ENCODE results near the gene PCBD2. TPM values are rescaled to one million over a fixed set of nuclear protein-coding genes. Genes with fewer than 3 reads are reported as not detected.

The PCBD2 gene
- total and polyA plus RNA-seq, 2 experiments from 2014 or later: 8.7 to 16.0 TPM

DNA sequence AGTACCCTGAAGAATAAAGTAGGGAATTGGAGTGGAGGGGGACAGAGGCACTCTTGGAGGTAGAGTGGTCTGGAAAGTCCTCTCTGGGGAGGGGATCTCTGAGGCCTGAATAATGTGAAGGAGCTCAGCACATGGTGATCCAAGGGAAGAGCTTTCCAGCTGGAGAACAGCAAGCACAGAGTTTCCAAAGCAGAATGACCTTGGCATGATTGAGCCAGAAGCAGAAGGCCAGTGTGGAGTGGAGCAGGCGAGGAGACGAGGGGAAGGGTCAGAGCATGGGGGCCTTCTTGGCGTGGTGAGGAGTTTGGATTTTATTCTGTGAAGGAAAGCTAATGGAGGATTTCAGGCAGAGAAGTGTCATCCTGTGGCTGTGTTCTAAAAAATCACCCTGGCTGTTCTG lies 8.3 kb downstream of the PCBD2 start (continued):
- TF ChIP-seq, protein P1, sequence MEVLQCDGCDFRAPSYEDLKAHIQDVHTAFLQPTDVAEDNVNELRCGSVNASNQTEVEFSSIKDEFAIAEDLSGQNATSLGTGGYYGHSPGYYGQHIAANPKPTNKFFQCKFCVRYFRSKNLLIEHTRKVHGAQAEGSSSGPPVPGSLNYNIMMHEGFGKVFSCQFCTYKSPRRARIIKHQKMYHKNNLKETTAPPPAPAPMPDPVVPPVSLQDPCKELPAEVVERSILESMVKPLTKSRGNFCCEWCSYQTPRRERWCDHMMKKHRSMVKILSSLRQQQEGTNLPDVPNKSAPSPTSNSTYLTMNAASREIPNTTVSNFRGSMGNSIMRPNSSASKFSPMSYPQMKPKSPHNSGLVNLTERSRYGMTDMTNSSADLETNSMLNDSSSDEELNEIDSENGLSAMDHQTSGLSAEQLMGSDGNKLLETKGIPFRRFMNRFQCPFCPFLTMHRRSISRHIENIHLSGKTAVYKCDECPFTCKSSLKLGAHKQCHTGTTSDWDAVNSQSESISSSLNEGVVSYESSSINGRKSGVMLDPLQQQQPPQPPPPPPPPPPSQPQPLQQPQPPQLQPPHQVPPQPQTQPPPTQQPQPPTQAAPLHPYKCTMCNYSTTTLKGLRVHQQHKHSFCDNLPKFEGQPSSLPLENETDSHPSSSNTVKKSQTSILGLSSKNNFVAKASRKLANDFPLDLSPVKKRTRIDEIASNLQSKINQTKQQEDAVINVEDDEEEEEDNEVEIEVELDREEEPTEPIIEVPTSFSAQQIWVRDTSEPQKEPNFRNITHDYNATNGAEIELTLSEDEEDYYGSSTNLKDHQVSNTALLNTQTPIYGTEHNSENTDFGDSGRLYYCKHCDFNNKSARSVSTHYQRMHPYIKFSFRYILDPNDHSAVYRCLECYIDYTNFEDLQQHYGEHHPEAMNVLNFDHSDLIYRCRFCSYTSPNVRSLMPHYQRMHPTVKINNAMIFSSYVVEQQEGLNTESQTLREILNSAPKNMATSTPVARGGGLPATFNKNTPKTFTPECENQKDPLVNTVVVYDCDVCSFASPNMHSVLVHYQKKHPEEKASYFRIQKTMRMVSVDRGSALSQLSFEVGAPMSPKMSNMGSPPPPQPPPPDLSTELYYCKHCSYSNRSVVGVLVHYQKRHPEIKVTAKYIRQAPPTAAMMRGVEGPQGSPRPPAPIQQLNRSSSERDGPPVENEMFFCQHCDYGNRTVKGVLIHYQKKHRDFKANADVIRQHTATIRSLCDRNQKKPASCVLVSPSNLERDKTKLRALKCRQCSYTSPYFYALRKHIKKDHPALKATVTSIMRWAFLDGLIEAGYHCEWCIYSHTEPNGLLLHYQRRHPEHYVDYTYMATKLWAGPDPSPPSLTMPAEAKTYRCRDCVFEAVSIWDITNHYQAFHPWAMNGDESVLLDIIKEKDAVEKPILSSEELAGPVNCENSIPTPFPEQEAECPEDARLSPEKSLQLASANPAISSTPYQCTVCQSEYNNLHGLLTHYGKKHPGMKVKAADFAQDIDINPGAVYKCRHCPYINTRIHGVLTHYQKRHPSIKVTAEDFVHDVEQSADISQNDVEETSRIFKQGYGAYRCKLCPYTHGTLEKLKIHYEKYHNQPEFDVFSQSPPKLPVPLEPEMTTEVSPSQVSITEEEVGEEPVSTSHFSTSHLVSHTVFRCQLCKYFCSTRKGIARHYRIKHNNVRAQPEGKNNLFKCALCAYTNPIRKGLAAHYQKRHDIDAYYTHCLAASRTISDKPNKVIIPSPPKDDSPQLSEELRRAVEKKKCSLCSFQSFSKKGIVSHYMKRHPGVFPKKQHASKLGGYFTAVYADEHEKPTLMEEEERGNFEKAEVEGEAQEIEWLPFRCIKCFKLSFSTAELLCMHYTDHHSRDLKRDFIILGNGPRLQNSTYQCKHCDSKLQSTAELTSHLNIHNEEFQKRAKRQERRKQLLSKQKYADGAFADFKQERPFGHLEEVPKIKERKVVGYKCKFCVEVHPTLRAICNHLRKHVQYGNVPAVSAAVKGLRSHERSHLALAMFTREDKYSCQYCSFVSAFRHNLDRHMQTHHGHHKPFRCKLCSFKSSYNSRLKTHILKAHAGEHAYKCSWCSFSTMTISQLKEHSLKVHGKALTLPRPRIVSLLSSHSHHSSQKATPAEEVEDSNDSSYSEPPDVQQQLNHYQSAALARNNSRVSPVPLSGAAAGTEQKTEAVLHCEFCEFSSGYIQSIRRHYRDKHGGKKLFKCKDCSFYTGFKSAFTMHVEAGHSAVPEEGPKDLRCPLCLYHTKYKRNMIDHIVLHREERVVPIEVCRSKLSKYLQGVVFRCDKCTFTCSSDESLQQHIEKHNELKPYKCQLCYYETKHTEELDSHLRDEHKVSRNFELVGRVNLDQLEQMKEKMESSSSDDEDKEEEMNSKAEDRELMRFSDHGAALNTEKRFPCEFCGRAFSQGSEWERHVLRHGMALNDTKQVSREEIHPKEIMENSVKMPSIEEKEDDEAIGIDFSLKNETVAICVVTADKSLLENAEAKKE (CRISPR knock-in tag; IDR thresholded peaks at IDR 0.05): no peak
- no peak for TF ChIP-seq JUNB (IDR thresholded peaks at IDR 0.05; ENCODE audit: unreplicated experiment)
- no peak for TF ChIP-seq POLR2AphosphoS5 (IDR thresholded peaks at IDR 0.05; ENCODE audit: low read depth)
- TF ChIP-seq CREB1 (CRISPR knock-in tag; IDR thresholded peaks at IDR 0.05; ENCODE audit: low read depth): no peak

DNA sequence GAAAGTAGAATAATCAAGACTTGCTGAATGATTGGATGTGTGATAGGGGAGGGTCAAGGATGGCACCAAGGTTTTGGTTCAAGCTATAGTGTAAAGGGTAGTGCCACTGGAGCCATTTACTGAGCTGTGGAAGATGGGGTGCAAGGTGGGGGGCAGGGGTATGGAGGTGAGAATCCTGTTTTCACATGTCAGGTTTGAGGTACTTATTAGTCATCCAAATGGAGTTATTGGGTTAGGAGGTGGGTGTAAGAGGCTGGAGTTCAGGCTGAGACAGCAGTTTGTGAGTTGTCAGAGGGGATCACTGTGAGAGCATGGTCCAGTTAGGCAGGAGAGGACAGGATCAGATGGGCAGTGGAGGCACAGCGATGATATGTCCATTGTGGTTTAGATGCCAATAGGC lies 8.9 kb downstream of the PCBD2 start:
- H3K27ac ChIP-seq (ENCODE audit: low read depth): no peak overlapping the region
- H3K27me3 ChIP-seq (ENCODE audit: insufficient read depth): no peaks in the 10 kb centered on the region
- H4K20me1 ChIP-seq (replicated peaks; ENCODE audit: insufficient read depth): peaks cover 19% of the 10 kb centered on the region
- no peaks in the 10 kb centered on the region for H3K36me3 ChIP-seq (ENCODE audit: insufficient read depth)
- H3K9me2 ChIP-seq (ENCODE audit: insufficient read depth): no peaks in the 10 kb centered on the region
- H3K9me3 Mint-ChIP-seq: no peaks in the 10 kb centered on the region
- H2AFZ ChIP-seq: no peak overlapping the region
- no peaks in the 10 kb centered on the region; the same call in 1 of the 2 replicates for H3F3A ChIP-seq (replicated peaks; ENCODE audit: low read depth)
- H3K4me1 ChIP-seq (ENCODE audit: insufficient read depth): no peaks in the 10 kb centered on the region; the same call in 1 of the 2 replicates
- ATAC-seq: no peak
- peaks cover 4% of the 10 kb centered on the region; the same call in 1 of the 3 replicates for H3K4me1 Mint-ChIP-seq
- H3K4me3 ChIP-seq: no peak overlapping the region
- peaks cover 19% of the 10 kb centered on the region for H3K36me3 Mint-ChIP-seq (ENCODE audit: low read depth)
- no peak for DNase-seq (ENCODE audit: low spot score)
- H3K4me3 Mint-ChIP-seq: no peak overlapping the region
- H3K79me2 ChIP-seq (replicated peaks; ENCODE audit: insufficient read depth): peaks cover 13% of the 10 kb centered on the region
- H3K27me3 Mint-ChIP-seq (ENCODE audit: insufficient read depth, low read depth, poor library complexity): peaks cover 3% of the 10 kb centered on the region
- H3K4me2 ChIP-seq: no peak overlapping the region
- H3K27ac Mint-ChIP-seq: no peak overlapping the region
- TF ChIP-seq EZH2phosphoT487 (IDR thresholded peaks at IDR 0.05; ENCODE audit: unreplicated experiment): no peak
- TF ChIP-seq CREB1 (CRISPR knock-in tag; IDR thresholded peaks at IDR 0.05; ENCODE audit: low read depth): no peak
- TF ChIP-seq EZH2 (IDR thresholded peaks at IDR 0.05; ENCODE audit: low read depth, unreplicated experiment): no peak
- TF ChIP-seq ZNF114 (CRISPR knock-in tag; IDR thresholded peaks at IDR 0.05): no peak
- TF ChIP-seq NANOG (IDR thresholded peaks at IDR 0.05; ENCODE audit: borderline replicate concordance): no peak
- no peak for TF ChIP-seq JUNB (IDR thresholded peaks at IDR 0.05; ENCODE audit: unreplicated experiment)
- no peak for TF ChIP-seq POLR2AphosphoS5 (IDR thresholded peaks at IDR 0.05; ENCODE audit: low read depth)
- no peak for TF ChIP-seq ZNF331 (CRISPR knock-in tag; IDR thresholded peaks at IDR 0.05; ENCODE audit: low read depth)
- TF ChIP-seq, protein P2, sequence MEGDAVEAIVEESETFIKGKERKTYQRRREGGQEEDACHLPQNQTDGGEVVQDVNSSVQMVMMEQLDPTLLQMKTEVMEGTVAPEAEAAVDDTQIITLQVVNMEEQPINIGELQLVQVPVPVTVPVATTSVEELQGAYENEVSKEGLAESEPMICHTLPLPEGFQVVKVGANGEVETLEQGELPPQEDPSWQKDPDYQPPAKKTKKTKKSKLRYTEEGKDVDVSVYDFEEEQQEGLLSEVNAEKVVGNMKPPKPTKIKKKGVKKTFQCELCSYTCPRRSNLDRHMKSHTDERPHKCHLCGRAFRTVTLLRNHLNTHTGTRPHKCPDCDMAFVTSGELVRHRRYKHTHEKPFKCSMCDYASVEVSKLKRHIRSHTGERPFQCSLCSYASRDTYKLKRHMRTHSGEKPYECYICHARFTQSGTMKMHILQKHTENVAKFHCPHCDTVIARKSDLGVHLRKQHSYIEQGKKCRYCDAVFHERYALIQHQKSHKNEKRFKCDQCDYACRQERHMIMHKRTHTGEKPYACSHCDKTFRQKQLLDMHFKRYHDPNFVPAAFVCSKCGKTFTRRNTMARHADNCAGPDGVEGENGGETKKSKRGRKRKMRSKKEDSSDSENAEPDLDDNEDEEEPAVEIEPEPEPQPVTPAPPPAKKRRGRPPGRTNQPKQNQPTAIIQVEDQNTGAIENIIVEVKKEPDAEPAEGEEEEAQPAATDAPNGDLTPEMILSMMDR (conservative IDR thresholded peaks at IDR 0.05; ENCODE audit: low read depth in 2 of 2): no peak
- TF ChIP-seq, protein P3, sequence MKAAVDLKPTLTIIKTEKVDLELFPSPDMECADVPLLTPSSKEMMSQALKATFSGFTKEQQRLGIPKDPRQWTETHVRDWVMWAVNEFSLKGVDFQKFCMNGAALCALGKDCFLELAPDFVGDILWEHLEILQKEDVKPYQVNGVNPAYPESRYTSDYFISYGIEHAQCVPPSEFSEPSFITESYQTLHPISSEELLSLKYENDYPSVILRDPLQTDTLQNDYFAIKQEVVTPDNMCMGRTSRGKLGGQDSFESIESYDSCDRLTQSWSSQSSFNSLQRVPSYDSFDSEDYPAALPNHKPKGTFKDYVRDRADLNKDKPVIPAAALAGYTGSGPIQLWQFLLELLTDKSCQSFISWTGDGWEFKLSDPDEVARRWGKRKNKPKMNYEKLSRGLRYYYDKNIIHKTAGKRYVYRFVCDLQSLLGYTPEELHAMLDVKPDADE (IDR thresholded peaks at IDR 0.05): no peak
- TF ChIP-seq STAT1 (IDR thresholded peaks at IDR 0.05; ENCODE audit: unreplicated experiment): no peak
- TF ChIP-seq, protein P4, sequence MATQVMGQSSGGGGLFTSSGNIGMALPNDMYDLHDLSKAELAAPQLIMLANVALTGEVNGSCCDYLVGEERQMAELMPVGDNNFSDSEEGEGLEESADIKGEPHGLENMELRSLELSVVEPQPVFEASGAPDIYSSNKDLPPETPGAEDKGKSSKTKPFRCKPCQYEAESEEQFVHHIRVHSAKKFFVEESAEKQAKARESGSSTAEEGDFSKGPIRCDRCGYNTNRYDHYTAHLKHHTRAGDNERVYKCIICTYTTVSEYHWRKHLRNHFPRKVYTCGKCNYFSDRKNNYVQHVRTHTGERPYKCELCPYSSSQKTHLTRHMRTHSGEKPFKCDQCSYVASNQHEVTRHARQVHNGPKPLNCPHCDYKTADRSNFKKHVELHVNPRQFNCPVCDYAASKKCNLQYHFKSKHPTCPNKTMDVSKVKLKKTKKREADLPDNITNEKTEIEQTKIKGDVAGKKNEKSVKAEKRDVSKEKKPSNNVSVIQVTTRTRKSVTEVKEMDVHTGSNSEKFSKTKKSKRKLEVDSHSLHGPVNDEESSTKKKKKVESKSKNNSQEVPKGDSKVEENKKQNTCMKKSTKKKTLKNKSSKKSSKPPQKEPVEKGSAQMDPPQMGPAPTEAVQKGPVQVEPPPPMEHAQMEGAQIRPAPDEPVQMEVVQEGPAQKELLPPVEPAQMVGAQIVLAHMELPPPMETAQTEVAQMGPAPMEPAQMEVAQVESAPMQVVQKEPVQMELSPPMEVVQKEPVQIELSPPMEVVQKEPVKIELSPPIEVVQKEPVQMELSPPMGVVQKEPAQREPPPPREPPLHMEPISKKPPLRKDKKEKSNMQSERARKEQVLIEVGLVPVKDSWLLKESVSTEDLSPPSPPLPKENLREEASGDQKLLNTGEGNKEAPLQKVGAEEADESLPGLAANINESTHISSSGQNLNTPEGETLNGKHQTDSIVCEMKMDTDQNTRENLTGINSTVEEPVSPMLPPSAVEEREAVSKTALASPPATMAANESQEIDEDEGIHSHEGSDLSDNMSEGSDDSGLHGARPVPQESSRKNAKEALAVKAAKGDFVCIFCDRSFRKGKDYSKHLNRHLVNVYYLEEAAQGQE (IDR thresholded peaks at IDR 0.05; ENCODE audit: unreplicated experiment): no peak

Measured in GM23338 (cell line).